ENCODE results near the gene LHPP.

Gene LHPP

GRCh38 chr10:124636271-124636995 lies 174.8 kb downstream of the LHPP start:
- no peak for DNase-seq (ENCODE audit: low read depth)
- TF ChIP-seq CTCF (conservative IDR thresholded peaks at IDR 0.05; ENCODE audit: low read depth, low read length): no peak
- no peak overlapping the region for H3K4me3 ChIP-seq (ENCODE audit: low read depth, low read length)

- no peak overlapping the region for H3K4me3 ChIP-seq (ENCODE audit: low read depth, low read length)
- DNase-seq (ENCODE audit: low read depth): no peak
- no peak for TF ChIP-seq CTCF (conservative IDR thresholded peaks at IDR 0.05; ENCODE audit: low read depth, low read length)
Measured at GRCh38 chr10:124637091-124637700, 175.6 kb downstream of the LHPP start.

GRCh38 chr10:124637746-124638145 lies 176.1 kb downstream of the LHPP start:
- DNase-seq (ENCODE audit: low read depth): no peak
- no peak for TF ChIP-seq CTCF (conservative IDR thresholded peaks at IDR 0.05; ENCODE audit: low read depth, low read length)
- H3K4me3 ChIP-seq (ENCODE audit: low read depth, low read length): no peak overlapping the region

- no peak for TF ChIP-seq CTCF (conservative IDR thresholded peaks at IDR 0.05; ENCODE audit: low read depth, low read length)
- DNase-seq (ENCODE audit: low read depth): no peak
- no peak overlapping the region for H3K4me3 ChIP-seq (ENCODE audit: low read depth, low read length)
Measured at GRCh38 chr10:124639206-124639605, 177.6 kb downstream of the LHPP start.

- no peak overlapping the region for H3K4me3 ChIP-seq (ENCODE audit: low read depth, low read length)
- DNase-seq (ENCODE audit: low read depth): no peak
- no peak for TF ChIP-seq CTCF (conservative IDR thresholded peaks at IDR 0.05; ENCODE audit: low read depth, low read length)
Measured at GRCh38 chr10:124639646-124640045, 178.0 kb downstream of the LHPP start.

GRCh38 chr10:124640056-124640455 lies 178.4 kb downstream of the LHPP start:
- H3K4me3 ChIP-seq (ENCODE audit: low read depth, low read length): no peak overlapping the region
- TF ChIP-seq CTCF (conservative IDR thresholded peaks at IDR 0.05; ENCODE audit: low read depth, low read length): no peak
- DNase-seq (ENCODE audit: low read depth): no peak
